HFFc6 (cell line): Measurements from ENCODE around the gene NRN1. TPM values are rescaled to one million over a fixed set of nuclear protein-coding genes. Genes with fewer than 3 reads are reported as not detected.

ENCODE experiments used
- DNase-seq: peaks from one replicate; pipeline ENCODE4 v3.0.0-alpha.2; 2018
- H3K27ac Mint-ChIP-seq: 2 replicates; pipeline ENCODE4 v1.8.0; 2020; ENCODE audit warnings: mild to moderate bottlenecking, mixed read lengths
- H3K27me3 Mint-ChIP-seq: 2 replicates; pipeline ENCODE4 v1.8.0; 2021; ENCODE audit warnings: mild to moderate bottlenecking, moderate library complexity, mixed read lengths; ENCODE audit not compliant: insufficient read depth
- H3K36me3 Mint-ChIP-seq: 2 replicates; pipeline ENCODE4 v1.8.0; 2021; ENCODE audit warnings: low read depth, mixed read lengths
- H3K4me1 Mint-ChIP-seq: 2 replicates; pipeline ENCODE4 v1.8.0; 2020; ENCODE audit warnings: low read depth, mixed read lengths
- H3K4me3 Mint-ChIP-seq: 2 replicates; pipeline ENCODE4 v1.8.0; 2020; ENCODE audit warnings: mild to moderate bottlenecking, moderate library complexity, mixed read lengths
- H3K9me3 Mint-ChIP-seq: 2 replicates; pipeline ENCODE4 v1.8.0; 2020; ENCODE audit warnings: mild to moderate bottlenecking, mixed read lengths
- total RNA-seq, 6 experiments: library from RNA; stranded (reverse); fragmentation: NEBNext Ultra II Directional; extraction: Animal tissue kit (Norgen Biotek cat#: 25700); gene quantifications; 2 replicates in 1 of 6; 3 replicates in 5 of 6; pipeline ENCODE4 v1.2.3, GENCODE V29; 2021
- TF ChIP-seq, protein P1 (sequence below): fragments of 200-600 bp; sonication (generic); IDR thresholded peaks from 2 replicates; pipeline ENCODE4 v1.5.0; 2021; ENCODE audit warnings: antibody characterized with exemption, mild to moderate bottlenecking

Gene NRN1
- total RNA-seq, 6 experiments from 2014 or later, result not detected

DNA sequence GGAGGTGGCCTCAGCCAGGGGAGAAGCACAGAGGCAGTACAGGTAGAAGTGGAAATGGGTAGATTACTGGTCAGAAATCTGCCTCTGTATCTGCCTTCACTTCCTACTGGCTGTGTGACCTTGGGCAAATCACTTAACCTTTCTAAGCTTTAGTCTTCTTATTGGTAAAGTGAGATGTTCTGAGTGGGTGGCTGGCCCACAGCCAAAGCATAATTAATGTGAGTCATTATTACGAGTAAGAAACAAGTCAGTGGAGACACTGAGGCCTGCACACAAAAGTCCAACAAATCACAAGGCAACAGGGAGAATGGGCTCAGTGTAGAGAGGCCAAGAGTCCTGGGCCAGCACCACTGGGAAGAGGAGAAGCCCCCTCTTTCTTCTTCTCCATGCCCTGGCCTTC is 39.1 kb downstream of the NRN1 start:
- H3K36me3 Mint-ChIP-seq, result no peaks in the 10 kb centered on the region
- no peak overlapping the region for H3K4me3 Mint-ChIP-seq
- peaks cover 16% of the 10 kb centered on the region for H3K4me1 Mint-ChIP-seq
- peaks cover 4% of the 10 kb centered on the region; the same call in 1 of the 2 replicates for H3K9me3 Mint-ChIP-seq
- H3K27me3 Mint-ChIP-seq, result peaks cover 1% of the 10 kb centered on the region; the same call in 1 of the 2 replicates
- TF ChIP-seq, protein P1, sequence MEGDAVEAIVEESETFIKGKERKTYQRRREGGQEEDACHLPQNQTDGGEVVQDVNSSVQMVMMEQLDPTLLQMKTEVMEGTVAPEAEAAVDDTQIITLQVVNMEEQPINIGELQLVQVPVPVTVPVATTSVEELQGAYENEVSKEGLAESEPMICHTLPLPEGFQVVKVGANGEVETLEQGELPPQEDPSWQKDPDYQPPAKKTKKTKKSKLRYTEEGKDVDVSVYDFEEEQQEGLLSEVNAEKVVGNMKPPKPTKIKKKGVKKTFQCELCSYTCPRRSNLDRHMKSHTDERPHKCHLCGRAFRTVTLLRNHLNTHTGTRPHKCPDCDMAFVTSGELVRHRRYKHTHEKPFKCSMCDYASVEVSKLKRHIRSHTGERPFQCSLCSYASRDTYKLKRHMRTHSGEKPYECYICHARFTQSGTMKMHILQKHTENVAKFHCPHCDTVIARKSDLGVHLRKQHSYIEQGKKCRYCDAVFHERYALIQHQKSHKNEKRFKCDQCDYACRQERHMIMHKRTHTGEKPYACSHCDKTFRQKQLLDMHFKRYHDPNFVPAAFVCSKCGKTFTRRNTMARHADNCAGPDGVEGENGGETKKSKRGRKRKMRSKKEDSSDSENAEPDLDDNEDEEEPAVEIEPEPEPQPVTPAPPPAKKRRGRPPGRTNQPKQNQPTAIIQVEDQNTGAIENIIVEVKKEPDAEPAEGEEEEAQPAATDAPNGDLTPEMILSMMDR, result no peak
- DNase-seq, result no peak
- H3K27ac Mint-ChIP-seq, result no peak overlapping the region

DNA sequence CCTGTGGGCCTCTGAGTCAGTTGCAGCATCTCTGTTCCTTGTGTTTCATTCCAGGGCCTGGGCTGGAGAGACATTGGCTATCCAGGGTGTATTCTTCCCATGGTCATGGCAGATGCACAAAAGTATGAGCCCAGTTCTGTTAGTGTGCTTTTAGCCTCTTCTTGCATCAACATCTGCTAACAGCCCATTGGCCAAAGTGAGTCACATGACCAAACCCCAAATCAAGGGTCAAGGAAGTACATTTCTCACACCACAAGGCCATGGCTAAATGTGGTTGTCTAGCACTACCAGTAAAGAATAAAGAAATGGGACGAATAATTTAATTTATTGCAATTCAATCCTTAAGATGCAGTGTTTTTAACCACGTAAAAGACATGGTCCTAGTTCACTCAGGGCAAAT is 43.9 kb downstream of the NRN1 start:
- peaks cover 8% of the 10 kb centered on the region for H3K27me3 Mint-ChIP-seq
- H3K4me1 Mint-ChIP-seq, result no peaks in the 10 kb centered on the region
- H3K4me3 Mint-ChIP-seq, result no peak overlapping the region
- no peak overlapping the region for H3K27ac Mint-ChIP-seq
- H3K9me3 Mint-ChIP-seq, result no peaks in the 10 kb centered on the region
- no peaks in the 10 kb centered on the region for H3K36me3 Mint-ChIP-seq
- TF ChIP-seq, protein P1, result no peak
- DNase-seq, result no peak

DNA sequence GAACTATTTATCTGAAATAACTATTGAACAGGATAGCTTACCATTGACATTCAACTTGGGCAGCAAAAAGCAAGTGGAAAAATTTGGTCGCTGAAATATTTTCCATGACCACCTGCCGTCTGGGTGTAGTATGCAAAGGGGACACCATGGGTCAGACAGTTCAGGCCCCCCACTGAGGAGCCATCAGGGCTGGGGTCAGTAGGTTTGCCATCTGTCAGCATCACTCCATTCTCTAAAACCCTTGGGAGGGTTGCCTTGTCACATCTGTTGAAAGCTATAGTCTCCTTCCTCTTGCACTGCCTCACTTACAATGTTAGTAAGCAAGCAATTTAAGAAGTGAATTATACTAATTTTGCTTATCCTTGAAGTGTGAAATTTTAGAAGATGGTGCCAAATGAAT is 44.9 kb downstream of the NRN1 start:
- H3K27me3 Mint-ChIP-seq, result peaks cover 11% of the 10 kb centered on the region
- DNase-seq, result no peak
- no peaks in the 10 kb centered on the region for H3K9me3 Mint-ChIP-seq
- H3K4me1 Mint-ChIP-seq, result no peaks in the 10 kb centered on the region
- no peak overlapping the region for H3K4me3 Mint-ChIP-seq
- TF ChIP-seq, protein P1, result no peak
- H3K27ac Mint-ChIP-seq, result no peak overlapping the region
- H3K36me3 Mint-ChIP-seq, result no peaks in the 10 kb centered on the region

DNA sequence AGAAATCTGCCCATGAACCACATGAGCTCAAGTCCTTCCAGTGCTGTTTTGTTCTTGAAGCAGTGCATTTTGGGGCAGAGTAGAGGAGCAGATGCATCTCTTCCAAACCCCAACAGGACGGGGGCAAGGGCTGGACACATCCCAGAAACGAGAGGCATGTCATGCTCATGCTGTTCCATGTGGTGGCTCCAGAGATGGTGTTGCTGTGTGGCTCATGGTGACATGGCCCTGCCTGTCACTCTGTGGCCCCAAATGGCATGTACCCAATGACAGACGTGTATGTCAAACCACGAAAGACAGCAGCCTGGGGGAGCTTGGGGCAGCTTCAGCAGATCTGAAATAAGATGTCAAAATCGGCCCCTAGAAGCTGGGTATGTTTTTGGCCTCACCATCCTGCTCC is 46.3 kb downstream of the NRN1 start:
- Mint-ChIP-seq H3K36me3 (no peaks in the 10 kb centered on the region), H3K4me1 (no peaks in the 10 kb centered on the region)
- TF ChIP-seq, protein P1, result no peak

DNA sequence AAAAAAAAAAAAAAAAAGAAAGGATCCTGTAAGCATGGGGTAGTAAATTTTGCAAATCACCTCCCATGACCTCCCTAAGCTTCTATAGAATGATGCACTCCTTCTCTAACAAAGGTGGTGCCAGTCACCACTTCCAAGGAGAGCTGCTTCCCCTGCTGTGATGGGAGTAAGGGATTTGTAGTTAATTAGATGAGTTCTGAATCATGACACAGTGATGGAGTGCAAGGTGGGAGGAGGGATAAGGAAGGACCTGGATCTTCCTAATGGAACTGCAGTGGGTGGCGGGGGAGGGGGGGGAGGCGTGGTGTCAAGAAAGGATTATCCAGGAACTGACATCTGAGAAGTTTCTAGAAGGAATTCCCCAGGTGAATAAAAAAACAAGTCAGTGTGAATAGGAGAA is 47.8 kb downstream of the NRN1 start:
- H3K4me1 Mint-ChIP-seq, result no peaks in the 10 kb centered on the region
- H3K36me3 Mint-ChIP-seq, result no peaks in the 10 kb centered on the region
- no peak overlapping the region for H3K27ac Mint-ChIP-seq
- no peaks in the 10 kb centered on the region for H3K9me3 Mint-ChIP-seq
- TF ChIP-seq, protein P1, result no peak
- peaks cover 11% of the 10 kb centered on the region for H3K27me3 Mint-ChIP-seq
- no peak overlapping the region for H3K4me3 Mint-ChIP-seq
- DNase-seq, result no peak

More for the DNA sequence above, 46.3 kb downstream of the NRN1 start:
- H3K4me3 Mint-ChIP-seq, result no peak overlapping the region
- no peak for DNase-seq
- no peak overlapping the region for H3K27ac Mint-ChIP-seq
- no peaks in the 10 kb centered on the region for H3K9me3 Mint-ChIP-seq
- peaks cover 11% of the 10 kb centered on the region for H3K27me3 Mint-ChIP-seq

DNA sequence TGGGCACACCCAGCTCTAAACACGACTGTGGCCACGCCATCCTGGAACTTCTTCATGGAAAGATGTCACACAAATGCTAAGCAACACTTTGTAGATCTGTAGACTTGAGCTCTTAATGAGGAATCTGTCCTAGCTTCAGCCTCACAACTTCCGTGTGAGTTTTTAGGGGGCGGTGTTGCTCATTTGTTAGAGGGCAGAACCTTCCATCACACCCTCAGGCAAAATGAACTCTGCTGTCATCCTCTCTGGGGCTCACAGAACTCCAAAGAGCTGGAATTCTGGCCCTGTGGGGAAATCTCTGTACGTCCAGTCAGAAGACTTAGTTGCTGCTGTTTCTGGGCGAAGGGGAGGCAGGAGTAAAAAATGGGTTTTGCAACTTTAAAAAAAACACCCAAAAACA is 49.8 kb downstream of the NRN1 start:
- DNase-seq, result no peak
- H3K27me3 Mint-ChIP-seq, result peaks cover 10% of the 10 kb centered on the region
- no peak overlapping the region for H3K4me3 Mint-ChIP-seq
- H3K36me3 Mint-ChIP-seq, result no peaks in the 10 kb centered on the region
- no peaks in the 10 kb centered on the region for H3K9me3 Mint-ChIP-seq
- TF ChIP-seq, protein P1, result no peak
- H3K4me1 Mint-ChIP-seq, result no peaks in the 10 kb centered on the region
- H3K27ac Mint-ChIP-seq, result no peak overlapping the region
